Measurements from ENCODE around the gene ACAP3.
A peak's percentile ranks its signal among the peaks of the same experiment; 100 is the strongest.

Gene ACAP3

GRCh38 chr1:1298861-1299685 lies 8.7 kb downstream of the ACAP3 start:
- DNase-seq, result no peak

GRCh38 chr1:1297802-1298424 lies 9.8 kb downstream of the ACAP3 start:
- DNase-seq, result no peak

GRCh38 chr1:1296070-1297061 lies 11.4 kb downstream of the ACAP3 start:
- DNase-seq, result no peak

GRCh38 chr1:1295154-1295923 lies 12.4 kb downstream of the ACAP3 start:
- no peak for DNase-seq

- DNase-seq, result no peak
These were observed 13.4 kb downstream of the ACAP3 start for GRCh38 chr1:1294250-1294890.

GRCh38 chr1:1293263-1294249 lies 14.2 kb downstream of the ACAP3 start:
- no peak for DNase-seq

- DNase-seq, result no peak
These were observed 14.9 kb downstream of the ACAP3 start for GRCh38 chr1:1292851-1293250.

- DNase-seq, result no peak
These were observed 15.3 kb downstream of the ACAP3 start for GRCh38 chr1:1292442-1292779.

GRCh38 chr1:1291548-1292441 lies 15.9 kb downstream of the ACAP3 start:
- DNase-seq, result peak; percentile 64

- DNase-seq, result peak; percentile 55
These were observed 16.7 kb downstream of the ACAP3 start for GRCh38 chr1:1291023-1291528.

GRCh38 chr1:1290238-1290731 lies 17.4 kb downstream of the ACAP3 start:
- DNase-seq, result peak; percentile 51

GRCh38 chr1:1287288-1288110 lies 20.2 kb downstream of the ACAP3 start:
- peak; percentile 12 for DNase-seq

- DNase-seq, result no peak
These were observed 21.1 kb downstream of the ACAP3 start for GRCh38 chr1:1286313-1287261.

- DNase-seq, result no peak
These were observed 22.0 kb downstream of the ACAP3 start for GRCh38 chr1:1285611-1286311.

- DNase-seq, result no peak
These were observed 22.6 kb downstream of the ACAP3 start for GRCh38 chr1:1285102-1285571.

All from NCI-H146 (cell line).